Measurements from ENCODE around the gene NAPSA. TPM values are rescaled to one million over a fixed set of nuclear protein-coding genes. Genes with fewer than 3 reads are reported as not detected.

NAPSA gene
- total RNA-seq, result 1 to 10 TPM in 3 of 6 experiments, under 1 TPM in 3; 0.19 to 2.2 (median 1.0) TPM
- long read RNA-seq, result 0 reads

- H3K27me3 ChIP-seq, result no peaks in the 10 kb centered on the region
- no peak for TF ChIP-seq CTCF (IDR thresholded peaks at IDR 0.05)
- no peak for TF ChIP-seq POLR2A (IDR thresholded peaks at IDR 0.05)
- DNase-seq, result no peak
- no peak within 1 kb of the TSS for H3K4me3 ChIP-seq
- H3K27ac ChIP-seq, result no peak within 1 kb of the TSS
- intact Hi-C loops (cut with DNase I), result no loop called here
- peaks cover 0 to 4% (median 0%) of the 10 kb centered on the region in 4 donors for H3K4me1 ChIP-seq
- no peaks in the 10 kb centered on the region for H3K9me3 ChIP-seq
- H3K36me3 ChIP-seq, result no peaks in the 10 kb centered on the region
- no peak for ATAC-seq
- 65% methylated on average over 5 of the region's 11 CpGs for WGBS (ENCODE audit: insufficient coverage, low coverage, low lambda C conversion rate, missing lambda C conversion rate)
Observed at GRCh38 chr19:50365434-50366306, at the start of gene NAPSA. Gene NAPSA, minus strand, starts transcription at chr19:50365639. Its CDS starts 18 bp downstream, at chr19:50365621.

DNA sequence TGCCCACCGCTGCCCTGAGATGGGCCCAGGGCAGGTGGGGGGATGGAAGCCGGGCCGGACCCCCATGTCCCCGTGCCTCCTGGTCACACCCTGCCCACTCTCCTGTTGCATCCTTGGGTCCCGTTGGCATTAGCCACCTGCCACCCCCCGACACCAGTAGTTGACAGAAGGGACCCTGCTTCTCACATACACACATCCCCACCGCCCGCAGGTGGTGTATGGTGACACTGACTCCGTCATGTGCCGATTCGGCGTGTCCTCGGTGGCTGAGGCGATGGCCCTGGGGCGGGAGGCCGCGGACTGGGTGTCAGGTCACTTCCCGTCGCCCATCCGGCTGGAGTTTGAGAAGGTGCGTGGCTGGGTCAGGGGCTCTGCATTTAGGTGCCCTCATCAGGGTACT is 48.1 kb upstream of the NAPSA start:
- DNase-seq, result no peak
- WGBS (ENCODE audit: insufficient coverage, low coverage, low lambda C conversion rate, missing lambda C conversion rate), result 80% methylated on average over 1 of the region's 21 CpGs
- Histone ChIP-seq H3K4me1 (no peaks in the 10 kb centered on the region), H3K27ac (no peak overlapping the region), H3K4me3 (no peak overlapping the region), H3K9me3 (no peaks in the 10 kb centered on the region), H3K27me3 (no peaks in the 10 kb centered on the region), H3K36me3 (no peaks in the 10 kb centered on the region)
- TF ChIP-seq POLR2A (IDR thresholded peaks at IDR 0.05), result no peak
- TF ChIP-seq CTCF (IDR thresholded peaks at IDR 0.05), result no peak
- no peak for ATAC-seq
- intact Hi-C loops (cut with DNase I), result no loop called here

- intact Hi-C loops (cut with DNase I), result no loop called here
- no peaks in the 10 kb centered on the region for H3K27me3 ChIP-seq
Observed at GRCh38 chr19:50413096-50413495, 47.7 kb upstream of the NAPSA start.

GRCh38 chr19:50412419-50412818 is 47.0 kb upstream of the NAPSA start:
- Histone ChIP-seq H3K27me3 (no peaks in the 10 kb centered on the region), H3K4me3 (no peak overlapping the region), H3K27ac (no peak overlapping the region), H3K4me1 (no peaks in the 10 kb centered on the region), H3K9me3 (no peaks in the 10 kb centered on the region), H3K36me3 (no peaks in the 10 kb centered on the region)
- DNase-seq (no peak), ATAC-seq (no peak)
- intact Hi-C loops (cut with DNase I), result no loop called here
- 97% methylated on average over 2 of the region's 2 CpGs for WGBS (ENCODE audit: insufficient coverage, low coverage, low lambda C conversion rate, missing lambda C conversion rate)
- TF ChIP-seq CTCF (IDR thresholded peaks at IDR 0.05) (no peak), POLR2A (IDR thresholded peaks at IDR 0.05) (no peak)

More at GRCh38 chr19:50413096-50413495, 47.7 kb upstream of the NAPSA start:
- Histone ChIP-seq H3K36me3 (no peaks in the 10 kb centered on the region), H3K9me3 (no peaks in the 10 kb centered on the region), H3K4me3 (no peak overlapping the region), H3K27ac (no peak overlapping the region), H3K4me1 (no peaks in the 10 kb centered on the region)
- no peak for DNase-seq
- 94% methylated on average over 7 of the region's 13 CpGs for WGBS (ENCODE audit: insufficient coverage, low coverage, low lambda C conversion rate, missing lambda C conversion rate)
- TF ChIP-seq POLR2A (IDR thresholded peaks at IDR 0.05), result no peak
- no peak for TF ChIP-seq CTCF (IDR thresholded peaks at IDR 0.05)
- ATAC-seq, result no peak

All from right lobe of liver (tissue), 6 donors.